GM12865 (cell line): ENCODE results near the gene RAVER2.
"Not testable (repeated sequence)": the region's sequence is repeated elsewhere in the genome, so short reads cannot be mapped to it uniquely, and the experiment has no call there.

ENCODE experiments used
- DNase-seq: peaks from one replicate; pipeline ENCODE4 v3.0.0; 2010; ENCODE audit warnings: low read depth
- H3K4me3 ChIP-seq: 2 replicates; pipeline ENCODE4 v1.5.1; 2011; ENCODE audit warnings: mild to moderate bottlenecking, low read depth, low read length, control low read depth
- TF ChIP-seq, protein P1 (sequence below): IDR thresholded peaks from 2 replicates; pipeline ENCODE4 v1.5.1; 2011; ENCODE audit warnings: low read length, control low read depth, low read depth, inconsistent platforms; ENCODE audit not compliant: insufficient read depth; ENCODE audit errors: missing control alignments

The RAVER2 gene, protein sequence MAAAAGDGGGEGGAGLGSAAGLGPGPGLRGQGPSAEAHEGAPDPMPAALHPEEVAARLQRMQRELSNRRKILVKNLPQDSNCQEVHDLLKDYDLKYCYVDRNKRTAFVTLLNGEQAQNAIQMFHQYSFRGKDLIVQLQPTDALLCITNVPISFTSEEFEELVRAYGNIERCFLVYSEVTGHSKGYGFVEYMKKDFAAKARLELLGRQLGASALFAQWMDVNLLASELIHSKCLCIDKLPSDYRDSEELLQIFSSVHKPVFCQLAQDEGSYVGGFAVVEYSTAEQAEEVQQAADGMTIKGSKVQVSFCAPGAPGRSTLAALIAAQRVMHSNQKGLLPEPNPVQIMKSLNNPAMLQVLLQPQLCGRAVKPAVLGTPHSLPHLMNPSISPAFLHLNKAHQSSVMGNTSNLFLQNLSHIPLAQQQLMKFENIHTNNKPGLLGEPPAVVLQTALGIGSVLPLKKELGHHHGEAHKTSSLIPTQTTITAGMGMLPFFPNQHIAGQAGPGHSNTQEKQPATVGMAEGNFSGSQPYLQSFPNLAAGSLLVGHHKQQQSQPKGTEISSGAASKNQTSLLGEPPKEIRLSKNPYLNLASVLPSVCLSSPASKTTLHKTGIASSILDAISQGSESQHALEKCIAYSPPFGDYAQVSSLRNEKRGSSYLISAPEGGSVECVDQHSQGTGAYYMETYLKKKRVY

DNA sequence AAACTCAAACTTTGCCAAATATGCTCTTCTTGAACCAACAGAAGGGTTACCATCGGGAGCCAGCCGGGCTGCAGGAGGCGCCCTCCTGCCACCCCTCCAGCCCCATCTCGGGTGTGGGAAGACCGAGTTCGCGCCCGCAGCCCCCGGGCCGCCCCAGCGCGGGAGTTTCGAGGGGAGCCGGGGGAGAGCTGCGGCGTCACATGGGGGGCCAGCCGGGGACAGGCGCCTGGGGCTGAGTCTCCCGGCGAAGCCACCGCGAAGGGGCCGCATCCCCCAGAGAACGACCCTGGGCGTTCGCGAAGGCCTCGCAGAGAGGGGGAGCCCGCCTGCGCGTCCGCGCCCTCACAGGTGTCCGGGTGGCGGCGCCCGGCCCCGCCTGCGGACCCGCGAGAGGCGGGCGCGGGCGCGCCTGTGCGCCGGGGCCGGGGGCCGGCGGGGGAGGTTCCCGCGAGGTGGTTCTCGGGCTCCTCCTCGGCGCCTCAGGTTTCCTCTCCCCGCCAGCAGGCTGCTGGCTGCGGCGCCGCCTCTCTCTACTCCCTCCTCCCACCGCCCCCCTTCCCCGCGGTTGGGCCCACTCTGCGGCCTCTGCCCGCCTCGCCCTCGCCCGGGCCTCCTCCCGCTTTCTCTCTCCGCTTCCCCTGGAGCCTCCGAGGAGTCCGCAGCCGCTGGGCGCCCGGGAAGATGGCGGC lies at the start of gene RAVER2:
TSS of gene RAVER2 (plus strand) at position 584 of the 689 bp plus-strand sequence. CDS start at position 682, 98 bp downstream.
- H3K4me3 ChIP-seq: peak within 1 kb of the TSS; percentile 49
- peak; percentile 29 for DNase-seq
- TF ChIP-seq, protein P1, sequence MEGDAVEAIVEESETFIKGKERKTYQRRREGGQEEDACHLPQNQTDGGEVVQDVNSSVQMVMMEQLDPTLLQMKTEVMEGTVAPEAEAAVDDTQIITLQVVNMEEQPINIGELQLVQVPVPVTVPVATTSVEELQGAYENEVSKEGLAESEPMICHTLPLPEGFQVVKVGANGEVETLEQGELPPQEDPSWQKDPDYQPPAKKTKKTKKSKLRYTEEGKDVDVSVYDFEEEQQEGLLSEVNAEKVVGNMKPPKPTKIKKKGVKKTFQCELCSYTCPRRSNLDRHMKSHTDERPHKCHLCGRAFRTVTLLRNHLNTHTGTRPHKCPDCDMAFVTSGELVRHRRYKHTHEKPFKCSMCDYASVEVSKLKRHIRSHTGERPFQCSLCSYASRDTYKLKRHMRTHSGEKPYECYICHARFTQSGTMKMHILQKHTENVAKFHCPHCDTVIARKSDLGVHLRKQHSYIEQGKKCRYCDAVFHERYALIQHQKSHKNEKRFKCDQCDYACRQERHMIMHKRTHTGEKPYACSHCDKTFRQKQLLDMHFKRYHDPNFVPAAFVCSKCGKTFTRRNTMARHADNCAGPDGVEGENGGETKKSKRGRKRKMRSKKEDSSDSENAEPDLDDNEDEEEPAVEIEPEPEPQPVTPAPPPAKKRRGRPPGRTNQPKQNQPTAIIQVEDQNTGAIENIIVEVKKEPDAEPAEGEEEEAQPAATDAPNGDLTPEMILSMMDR: peak; percentile 25

DNA sequence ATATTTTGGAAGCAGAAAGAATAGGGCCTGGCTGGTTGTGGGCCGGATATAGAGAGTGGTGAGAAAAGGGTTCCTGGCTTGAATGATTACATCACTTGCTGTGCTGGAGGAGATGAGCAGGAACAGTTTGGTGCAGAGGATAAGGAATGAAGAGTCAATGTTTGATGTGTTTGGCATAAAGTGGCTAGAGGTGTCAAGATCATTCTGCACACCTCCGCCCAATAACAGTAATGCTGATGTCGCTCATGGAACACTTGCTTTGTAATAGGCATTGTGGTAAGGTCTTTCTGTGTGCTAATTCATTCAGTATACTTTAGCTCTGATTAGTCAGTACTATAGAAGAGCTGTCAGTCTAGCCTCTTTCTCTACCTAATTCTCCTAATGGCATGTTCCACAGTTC lies 48.0 kb upstream of the RAVER2 start:
- TF ChIP-seq, protein P1: no peak
- H3K4me3 ChIP-seq: no peak overlapping the region
- no peak for DNase-seq

DNA sequence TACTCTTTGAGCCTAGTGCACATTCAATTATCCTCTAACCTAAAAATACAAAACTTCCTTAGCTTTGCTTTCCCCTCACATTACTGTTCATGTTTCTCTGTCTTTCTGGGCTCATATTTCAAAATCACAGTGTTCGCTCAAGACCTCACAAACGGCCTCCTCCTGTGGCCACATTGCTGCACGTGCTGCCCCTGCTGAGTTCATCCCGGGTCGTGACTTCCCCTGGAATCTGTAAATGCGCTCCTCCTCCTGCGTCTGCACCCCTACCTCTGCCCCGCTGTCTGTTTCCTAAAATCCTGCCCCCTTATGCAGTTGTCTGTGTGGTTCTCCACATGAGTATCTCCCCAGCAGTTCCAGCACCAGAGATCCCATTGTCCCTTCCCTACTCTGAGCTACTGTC lies 45.5 kb upstream of the RAVER2 start:
- DNase-seq: no peak
- TF ChIP-seq, protein P1: no peak
- H3K4me3 ChIP-seq: no peak overlapping the region

DNA sequence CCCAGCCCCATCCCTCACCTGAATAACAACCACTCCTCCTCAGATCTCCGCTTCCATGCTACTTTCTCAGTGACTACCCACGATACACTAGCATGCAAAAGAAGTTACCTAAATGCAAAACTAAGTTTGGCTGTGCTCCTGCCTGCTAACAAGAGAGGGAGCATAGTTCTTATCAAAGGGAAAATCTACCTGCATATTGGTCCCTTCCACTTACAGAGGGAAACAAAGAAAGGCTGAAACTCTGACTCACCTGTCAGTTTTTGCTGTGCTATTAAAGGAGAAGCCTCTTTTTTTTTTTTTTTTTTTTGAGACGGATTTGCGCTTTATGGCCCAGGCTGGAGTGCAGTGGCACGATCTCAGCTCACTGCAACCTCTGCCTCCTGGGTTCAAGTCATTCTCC lies 43.8 kb upstream of the RAVER2 start:
- H3K4me3 ChIP-seq: no peak overlapping the region
- TF ChIP-seq, protein P1: no peak
- no peak for DNase-seq

DNA sequence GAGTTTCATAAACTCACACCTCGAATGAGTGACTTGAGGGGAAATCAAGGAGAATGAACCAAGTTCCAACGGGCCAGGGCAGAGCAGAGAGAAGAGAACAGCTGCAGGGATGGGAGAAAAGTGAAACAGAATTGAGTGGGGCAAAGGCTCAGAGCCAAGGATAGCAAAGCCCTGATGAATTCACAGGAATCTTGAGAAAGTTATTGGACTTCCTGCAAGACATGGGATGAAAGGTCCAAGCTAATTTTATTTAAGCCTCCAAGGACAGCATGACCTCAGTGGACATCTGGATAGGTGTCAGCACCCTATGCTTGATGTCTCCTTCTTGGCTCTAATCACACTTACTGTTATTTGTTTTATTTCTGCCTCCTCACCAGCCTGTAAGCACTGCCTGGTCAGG lies 43.0 kb upstream of the RAVER2 start:
- no peak for DNase-seq
- no peak overlapping the region for H3K4me3 ChIP-seq
- TF ChIP-seq, protein P1: no peak

DNA sequence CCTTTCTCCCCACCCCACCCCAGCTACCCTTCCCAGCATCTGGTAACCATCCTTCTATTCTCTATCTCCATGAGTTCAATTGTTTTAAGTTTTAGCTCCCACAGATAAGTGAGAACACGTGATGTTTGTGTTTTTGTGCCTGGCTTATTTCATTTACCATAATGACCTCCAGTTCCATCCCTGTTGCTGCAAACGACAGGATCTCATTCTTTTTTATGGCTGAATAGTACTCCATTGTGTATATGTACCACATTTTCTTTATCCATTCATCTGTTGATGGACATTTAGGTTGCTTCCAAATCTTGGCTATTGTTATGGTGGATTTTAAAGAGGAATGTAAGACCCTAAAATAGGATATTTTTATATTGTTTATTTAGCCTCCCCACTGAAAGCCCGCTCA lies 42.2 kb upstream of the RAVER2 start:
- not testable (repeated sequence) for DNase-seq, H3K4me3 ChIP-seq

DNA sequence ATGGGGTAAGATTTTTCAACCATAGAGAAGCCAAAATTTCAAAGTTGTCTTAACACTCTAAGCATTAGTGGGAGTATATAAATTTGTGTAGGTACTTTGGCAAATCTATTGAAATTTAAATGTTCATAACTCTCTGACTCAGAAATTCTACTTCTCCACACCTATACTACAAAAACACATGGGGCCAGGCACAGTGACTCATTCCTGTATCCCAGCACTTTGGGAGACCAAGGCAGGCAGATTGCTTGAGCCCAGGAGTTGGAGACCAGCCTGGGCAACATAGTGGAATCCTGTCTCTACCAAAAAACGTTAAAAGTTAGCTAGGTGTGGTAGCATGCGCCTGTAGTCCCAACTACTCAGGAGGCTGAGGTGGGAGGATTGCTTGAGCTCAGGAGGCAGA lies 41.3 kb upstream of the RAVER2 start:
- TF ChIP-seq, protein P1: no peak
- DNase-seq: no peak

More for the DNA sequence above, 41.3 kb upstream of the RAVER2 start:
- H3K4me3 ChIP-seq: no peak overlapping the region
